MV-4-11 (cell line): ENCODE data around the gene PRDM8.
"Not testable (repeated sequence)": the region's sequence is repeated elsewhere in the genome, so short reads cannot be mapped to it uniquely, and the experiment has no call there.

Experiments
- DNase-seq: peaks from one replicate; lab custom pipeline; 2025; lab: John Stamatoyannopoulos, UW

PRDM8 gene

DNA sequence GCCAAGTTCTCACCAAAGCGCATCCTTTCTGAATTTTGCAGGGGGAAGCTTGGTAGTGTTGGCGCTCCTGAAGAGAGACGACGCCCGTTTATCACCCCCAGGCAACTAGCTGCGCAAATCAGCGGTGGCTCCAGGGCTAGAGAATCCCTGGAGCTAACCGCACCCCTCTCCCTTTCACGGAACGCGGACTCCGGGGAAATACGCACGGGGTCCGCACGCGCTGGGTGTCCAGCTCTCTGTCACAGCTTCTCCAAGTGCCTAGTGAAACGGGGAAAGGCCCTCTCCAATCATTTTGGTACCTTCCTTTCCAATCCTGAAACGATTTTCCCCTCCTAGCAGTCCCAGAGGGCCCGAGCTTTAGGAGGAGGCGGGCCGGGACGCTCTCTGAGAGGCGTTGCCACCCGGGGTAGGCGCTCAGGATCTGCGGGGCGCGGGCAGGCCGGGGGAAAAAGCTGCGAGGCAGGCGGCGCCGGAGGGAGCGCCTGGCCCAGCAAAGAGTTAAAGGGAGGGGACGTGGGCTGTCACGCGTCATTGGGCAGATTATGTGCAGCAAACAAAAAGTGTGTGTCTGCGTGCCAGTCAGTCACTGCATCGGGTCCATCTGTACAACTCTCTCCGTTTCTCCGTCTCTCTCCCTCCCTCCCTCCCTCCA, at the start of gene PRDM8:
TSS of gene PRDM8 (plus strand) at position 582 of the 652 bp plus-strand sequence. CDS start 2,578 bp downstream, outside the sequence.
- DNase-seq: no peak

- no peak for DNase-seq
These were observed 46.7 kb upstream of the PRDM8 start for GRCh38 chr4:80150387-80151180.

GRCh38 chr4:80151981-80152380, 45.3 kb upstream of the PRDM8 start:
- DNase-seq: no peak

- no peak for DNase-seq
These were observed 43.3 kb upstream of the PRDM8 start for GRCh38 chr4:80153874-80154544.

- DNase-seq: no peak
These were observed 42.8 kb upstream of the PRDM8 start for GRCh38 chr4:80154545-80154933.

DNA sequence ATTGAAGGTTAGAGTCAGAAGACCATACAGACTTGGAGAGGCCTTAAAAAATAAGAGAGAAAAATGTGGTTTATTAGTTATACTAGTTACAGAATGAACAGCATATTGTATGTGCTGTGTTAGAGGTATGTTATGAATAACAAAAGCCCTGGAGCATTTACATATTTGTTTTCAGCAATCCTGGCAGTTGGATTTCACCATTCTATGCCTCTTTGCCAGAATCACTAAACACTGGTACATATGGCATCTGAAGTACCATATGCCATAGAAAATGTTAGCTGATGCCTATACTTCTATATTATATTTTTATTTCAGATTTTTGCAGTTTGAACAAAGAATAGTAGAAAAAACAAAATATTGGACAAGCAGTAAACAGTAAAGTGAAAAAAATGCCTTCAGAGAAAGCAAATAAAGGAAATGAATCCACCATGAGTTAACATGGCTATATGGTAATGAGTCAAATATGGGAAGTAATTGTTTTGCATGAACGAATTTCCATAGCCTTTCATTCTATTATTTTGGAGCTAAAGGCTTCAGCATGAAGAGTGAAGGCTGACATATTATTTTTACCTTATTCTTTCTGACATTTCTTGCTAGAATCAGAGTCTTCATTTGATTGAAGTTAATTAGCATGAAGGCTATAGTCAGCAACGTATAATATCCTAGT, 41.9 kb upstream of the PRDM8 start:
- peak; percentile 20 for DNase-seq

DNA sequence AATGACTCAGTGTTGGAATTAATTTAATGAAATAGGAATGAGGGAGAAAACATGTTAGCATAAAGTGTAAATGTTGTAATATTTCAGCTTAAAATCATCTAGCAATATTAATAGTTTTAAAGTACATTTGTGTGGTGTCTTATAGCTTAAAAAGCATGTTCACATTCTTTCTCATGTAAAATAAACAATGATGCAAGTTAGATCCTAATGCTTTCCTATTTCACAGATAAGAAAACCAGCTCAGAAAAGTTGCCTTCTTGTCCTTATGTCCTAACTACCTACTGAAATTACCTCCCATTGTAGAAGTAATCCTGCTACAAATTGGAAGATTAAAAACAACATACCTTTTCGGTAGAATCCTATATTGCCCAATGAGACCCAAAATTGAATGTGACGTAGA, 40.9 kb upstream of the PRDM8 start:
- DNase-seq: no peak

DNA sequence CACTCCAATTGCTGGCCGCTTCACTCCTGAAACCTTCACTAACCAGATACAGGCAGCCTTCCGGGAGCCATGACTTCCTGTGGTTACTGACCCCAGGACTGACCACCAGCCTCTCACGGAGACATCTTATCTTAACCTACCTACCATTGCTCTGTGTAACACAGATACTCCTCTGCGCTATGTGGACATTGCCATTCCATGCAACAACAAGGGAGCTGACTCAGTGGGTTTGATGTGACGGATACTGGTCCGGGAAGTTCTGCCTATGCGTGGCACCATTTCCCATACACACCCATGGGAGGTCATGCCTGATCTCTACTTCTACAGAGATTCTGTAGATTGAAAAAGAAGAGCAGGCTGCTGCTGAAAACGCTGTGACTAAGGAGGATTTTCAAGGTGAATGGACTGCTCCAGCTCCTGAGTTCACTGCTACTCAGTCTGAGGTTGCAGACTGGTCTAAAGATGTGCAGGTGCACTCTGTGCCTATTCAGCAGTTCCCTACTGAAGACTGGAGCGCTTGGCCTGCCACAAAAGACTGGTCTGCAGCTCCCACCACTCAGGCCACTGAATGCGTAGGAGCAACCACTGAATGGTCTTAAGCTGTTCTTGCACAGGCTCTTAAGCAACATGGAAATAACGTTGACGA, 35.8 kb upstream of the PRDM8 start:
- DNase-seq: no peak

- no peak for DNase-seq
These were observed 34.9 kb upstream of the PRDM8 start for GRCh38 chr4:80162418-80162817.

- no peak for DNase-seq
These were observed 31.4 kb upstream of the PRDM8 start for GRCh38 chr4:80165855-80166254.

GRCh38 chr4:80171251-80171650, 26.1 kb upstream of the PRDM8 start:
- no peak for DNase-seq

GRCh38 chr4:80171656-80172055, 25.6 kb upstream of the PRDM8 start:
- no peak for DNase-seq

- DNase-seq: no peak
These were observed 25.1 kb upstream of the PRDM8 start for GRCh38 chr4:80172203-80172602.

- peak; percentile 32 for DNase-seq
These were observed 23.9 kb upstream of the PRDM8 start for GRCh38 chr4:80173401-80173800.

DNA sequence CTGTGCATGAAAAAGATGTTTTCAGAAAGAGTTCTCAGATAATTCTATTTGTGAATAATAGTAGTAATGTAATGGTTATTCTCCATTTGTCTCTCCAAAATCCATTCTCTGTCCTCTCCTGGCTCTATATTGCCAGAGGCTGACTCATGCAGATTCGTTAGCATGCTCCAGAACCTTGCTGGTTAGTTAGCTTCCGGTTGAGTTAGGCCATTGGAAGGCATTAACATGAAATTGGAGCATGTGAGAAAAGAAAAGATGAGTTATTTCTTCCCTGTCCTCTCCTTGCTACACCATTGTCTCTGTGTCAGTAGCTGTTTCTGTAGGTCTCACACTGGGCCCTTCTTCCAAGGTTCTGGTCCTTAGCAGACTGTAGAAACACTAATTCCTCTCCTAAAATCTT, 23.5 kb upstream of the PRDM8 start:
- DNase-seq: peak; percentile 19

- not testable (repeated sequence) for DNase-seq
These were observed 19.5 kb upstream of the PRDM8 start for GRCh38 chr4:80177793-80178192.

GRCh38 chr4:80178964-80179363, 18.3 kb upstream of the PRDM8 start:
- no peak for DNase-seq

DNA sequence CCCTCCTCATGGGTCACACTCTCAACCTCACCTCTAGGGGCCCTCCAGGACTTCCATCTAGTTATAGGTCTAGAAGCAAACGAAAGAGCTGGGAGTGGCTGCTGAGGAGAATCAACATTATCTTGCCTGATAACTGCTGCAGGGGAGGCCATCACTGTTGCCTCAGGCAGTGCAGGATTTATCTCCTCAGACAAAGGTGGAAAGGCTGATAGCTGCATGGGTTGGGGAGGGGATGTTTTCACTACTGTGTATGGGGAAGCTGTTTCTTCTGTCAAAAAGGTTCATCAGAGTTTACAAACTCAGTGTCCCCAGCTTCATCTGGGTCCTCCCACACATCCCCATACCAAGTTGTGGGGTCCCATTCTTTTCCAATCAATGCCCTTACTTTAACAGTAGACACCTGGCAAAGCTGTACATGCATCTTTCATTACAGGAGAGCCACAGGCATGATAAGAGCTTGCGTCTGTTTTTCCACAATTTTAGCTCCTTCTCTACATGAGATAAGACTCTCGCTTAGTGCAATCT, 17.6 kb upstream of the PRDM8 start:
- no peak for DNase-seq

DNA sequence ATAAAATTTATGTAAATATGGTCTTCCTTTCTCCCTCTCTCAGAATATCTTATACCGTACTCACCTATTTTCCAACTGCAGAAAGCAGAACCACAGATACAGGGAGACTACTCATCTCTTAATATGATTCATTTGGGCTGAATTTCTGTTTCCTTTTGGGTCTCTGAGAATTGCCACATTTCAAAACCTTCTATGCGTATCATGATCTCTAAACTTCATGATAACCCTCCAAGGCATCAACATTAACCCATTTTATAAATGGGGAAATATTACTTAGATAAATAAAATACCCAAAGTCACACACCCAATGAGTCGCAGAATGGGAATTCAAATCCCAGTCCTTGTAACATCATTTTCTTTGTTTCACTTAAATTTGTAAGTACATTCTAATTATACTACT, 16.6 kb upstream of the PRDM8 start:
- DNase-seq: no peak

GRCh38 chr4:80182237-80182866, 15.0 kb upstream of the PRDM8 start:
- DNase-seq: no peak
